MV-4-11 (cell line): ENCODE measurements around the gene SLC6A3.

Source experiments
- DNase-seq: peaks from one replicate; lab custom pipeline; 2025; lab: John Stamatoyannopoulos, UW

Gene SLC6A3

GRCh38 chr5:1351156-1351555 lies 94.1 kb downstream of the SLC6A3 start:
- DNase-seq: no peak

- no peak for DNase-seq
Measured at GRCh38 chr5:1349246-1349645, 96.0 kb downstream of the SLC6A3 start.

GRCh38 chr5:1348986-1349245 lies 96.3 kb downstream of the SLC6A3 start:
- no peak for DNase-seq

- peak; percentile 89 for DNase-seq
Measured at GRCh38 chr5:1347571-1347970, 97.7 kb downstream of the SLC6A3 start.

- DNase-seq: no peak
Measured at GRCh38 chr5:1346627-1347440, 98.4 kb downstream of the SLC6A3 start.

GRCh38 chr5:1345876-1346626 lies 99.2 kb downstream of the SLC6A3 start:
- DNase-seq: no peak

GRCh38 chr5:1344975-1345838 lies 100.0 kb downstream of the SLC6A3 start, which contains the start of gene CLPTM1L:
TSS of gene CLPTM1L (minus strand) at chr5:1345099. CDS start at chr5:1344841, 258 bp downstream.
- peak; percentile 78 for DNase-seq

- no peak for DNase-seq
Measured at GRCh38 chr5:1343931-1344901, 101.0 kb downstream of the SLC6A3 start.

- no peak for DNase-seq
Measured at GRCh38 chr5:1343315-1343751, 101.9 kb downstream of the SLC6A3 start.
